ENCODE data around the gene FAM114A1.

- no peak for TF ChIP-seq TAF1 (IDR thresholded peaks at IDR 0.05; ENCODE audit: borderline replicate concordance, insufficient read depth, low read length)
- TF ChIP-seq SIN3A (IDR thresholded peaks at IDR 0.05; ENCODE audit: borderline replicate concordance, insufficient read depth, low read length), result no peak
Observed at GRCh38 chr4:38993683-38994082, 126.1 kb downstream of the FAM114A1 start.
